ENCODE data around the gene PLEKHA7. TPM values are rescaled to one million over a fixed set of nuclear protein-coding genes. Genes with fewer than 3 reads are reported as not detected.

PLEKHA7 gene
- total RNA-seq, 1 experiment from 2014 or later: 13.0 TPM

DNA sequence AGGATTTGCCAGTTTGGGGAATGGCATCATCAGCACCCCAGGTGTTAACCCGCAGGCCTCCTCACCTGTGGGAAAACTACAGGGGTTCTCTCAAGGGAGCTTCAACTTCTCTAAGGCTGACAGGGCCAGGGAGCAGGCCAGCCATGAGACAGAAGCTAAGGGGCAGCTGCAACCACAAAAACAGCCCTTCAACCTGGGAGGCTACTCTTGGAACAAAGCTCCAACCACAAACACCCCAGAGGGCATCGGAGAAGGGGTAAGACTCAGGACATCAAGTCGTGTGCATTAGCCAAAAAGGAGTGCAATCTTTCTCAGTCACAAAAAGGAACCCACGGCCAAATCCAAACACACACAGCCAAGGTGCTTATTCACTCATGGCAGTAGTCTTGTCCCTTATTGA is 103.0 kb downstream of the PLEKHA7 start:
- POLR2A ChIA-PET: no interaction called here
- Mint-ChIP-seq H3K4me1 (peaks cover 14% of the 10 kb centered on the region), H3K4me3 (no peak overlapping the region), H3K27ac (no peak overlapping the region), H3K27me3 (ENCODE audit: low read depth) (no peaks in the 10 kb centered on the region), H3K9me3 (no peaks in the 10 kb centered on the region), H3K36me3 (no peaks in the 10 kb centered on the region)
- CTCF ChIA-PET: interaction anchor here (2.3 kb wide), 1 partner anchor 91 kb away, joined by 5 read pairs; no protein-coding TSS in a partner anchor
- TF ChIP-seq ZNF416 (CRISPR knock-in tag; IDR thresholded peaks at IDR 0.05) (no peak), ZNF423 (CRISPR knock-in tag; IDR thresholded peaks at IDR 0.05) (no peak), ZNF317 (CRISPR knock-in tag; IDR thresholded peaks at IDR 0.05; ENCODE audit: borderline replicate concordance, low read depth) (no peak), IRF2 (CRISPR knock-in tag; IDR thresholded peaks at IDR 0.05; ENCODE audit: borderline replicate concordance, low read depth) (no peak), NFYB (CRISPR knock-in tag; conservative IDR thresholded peaks at IDR 0.05; ENCODE audit: low read depth) (no peak), PRRX2 (CRISPR knock-in tag; IDR thresholded peaks at IDR 0.05) (no peak), JAZF1 (CRISPR knock-in tag; IDR thresholded peaks at IDR 0.05) (no peak)
- TF ChIP-seq, protein P1, sequence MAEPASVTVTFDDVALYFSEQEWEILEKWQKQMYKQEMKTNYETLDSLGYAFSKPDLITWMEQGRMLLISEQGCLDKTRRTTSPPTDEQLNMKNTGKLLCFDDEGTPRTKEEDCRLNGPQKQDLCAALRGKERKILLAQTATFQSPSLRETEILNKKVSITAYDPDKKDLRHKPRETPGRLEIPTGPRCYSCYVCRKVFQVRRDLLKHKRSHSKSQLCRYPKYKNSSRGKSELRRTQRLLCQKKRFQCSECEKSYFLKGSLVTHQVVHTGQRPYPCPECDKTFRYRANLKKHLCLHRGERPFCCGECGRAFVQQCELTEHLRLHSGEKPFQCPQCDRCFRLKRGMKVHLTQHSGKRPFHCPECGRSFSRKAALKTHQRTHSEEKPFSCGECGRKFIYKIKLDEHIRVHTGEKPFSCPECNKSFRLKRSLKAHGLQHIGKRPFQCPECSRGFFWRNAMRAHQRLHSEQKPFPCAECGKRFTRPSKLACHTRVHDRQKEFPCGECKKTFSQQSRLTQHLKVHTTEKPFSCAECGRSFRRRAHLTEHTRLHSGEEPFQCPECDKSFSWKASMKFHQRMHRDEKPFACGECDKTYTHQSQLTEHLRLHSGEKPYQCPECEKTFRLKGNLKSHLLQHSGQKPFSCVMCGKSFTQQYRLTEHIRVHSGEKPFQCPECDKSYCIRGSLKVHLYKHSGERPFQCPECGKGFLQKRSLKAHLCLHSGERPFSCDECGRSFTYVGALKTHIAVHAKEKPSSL (CRISPR knock-in tag; conservative IDR thresholded peaks at IDR 0.05): no peak
- TF ChIP-seq, protein P2, sequence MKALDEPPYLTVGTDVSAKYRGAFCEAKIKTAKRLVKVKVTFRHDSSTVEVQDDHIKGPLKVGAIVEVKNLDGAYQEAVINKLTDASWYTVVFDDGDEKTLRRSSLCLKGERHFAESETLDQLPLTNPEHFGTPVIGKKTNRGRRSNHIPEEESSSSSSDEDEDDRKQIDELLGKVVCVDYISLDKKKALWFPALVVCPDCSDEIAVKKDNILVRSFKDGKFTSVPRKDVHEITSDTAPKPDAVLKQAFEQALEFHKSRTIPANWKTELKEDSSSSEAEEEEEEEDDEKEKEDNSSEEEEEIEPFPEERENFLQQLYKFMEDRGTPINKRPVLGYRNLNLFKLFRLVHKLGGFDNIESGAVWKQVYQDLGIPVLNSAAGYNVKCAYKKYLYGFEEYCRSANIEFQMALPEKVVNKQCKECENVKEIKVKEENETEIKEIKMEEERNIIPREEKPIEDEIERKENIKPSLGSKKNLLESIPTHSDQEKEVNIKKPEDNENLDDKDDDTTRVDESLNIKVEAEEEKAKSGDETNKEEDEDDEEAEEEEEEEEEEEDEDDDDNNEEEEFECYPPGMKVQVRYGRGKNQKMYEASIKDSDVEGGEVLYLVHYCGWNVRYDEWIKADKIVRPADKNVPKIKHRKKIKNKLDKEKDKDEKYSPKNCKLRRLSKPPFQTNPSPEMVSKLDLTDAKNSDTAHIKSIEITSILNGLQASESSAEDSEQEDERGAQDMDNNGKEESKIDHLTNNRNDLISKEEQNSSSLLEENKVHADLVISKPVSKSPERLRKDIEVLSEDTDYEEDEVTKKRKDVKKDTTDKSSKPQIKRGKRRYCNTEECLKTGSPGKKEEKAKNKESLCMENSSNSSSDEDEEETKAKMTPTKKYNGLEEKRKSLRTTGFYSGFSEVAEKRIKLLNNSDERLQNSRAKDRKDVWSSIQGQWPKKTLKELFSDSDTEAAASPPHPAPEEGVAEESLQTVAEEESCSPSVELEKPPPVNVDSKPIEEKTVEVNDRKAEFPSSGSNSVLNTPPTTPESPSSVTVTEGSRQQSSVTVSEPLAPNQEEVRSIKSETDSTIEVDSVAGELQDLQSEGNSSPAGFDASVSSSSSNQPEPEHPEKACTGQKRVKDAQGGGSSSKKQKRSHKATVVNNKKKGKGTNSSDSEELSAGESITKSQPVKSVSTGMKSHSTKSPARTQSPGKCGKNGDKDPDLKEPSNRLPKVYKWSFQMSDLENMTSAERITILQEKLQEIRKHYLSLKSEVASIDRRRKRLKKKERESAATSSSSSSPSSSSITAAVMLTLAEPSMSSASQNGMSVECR (CRISPR knock-in tag; IDR thresholded peaks at IDR 0.05; ENCODE audit: borderline replicate concordance): no peak
- no peak for ATAC-seq
- no peak for DNase-seq (ENCODE audit: low spot score)

DNA sequence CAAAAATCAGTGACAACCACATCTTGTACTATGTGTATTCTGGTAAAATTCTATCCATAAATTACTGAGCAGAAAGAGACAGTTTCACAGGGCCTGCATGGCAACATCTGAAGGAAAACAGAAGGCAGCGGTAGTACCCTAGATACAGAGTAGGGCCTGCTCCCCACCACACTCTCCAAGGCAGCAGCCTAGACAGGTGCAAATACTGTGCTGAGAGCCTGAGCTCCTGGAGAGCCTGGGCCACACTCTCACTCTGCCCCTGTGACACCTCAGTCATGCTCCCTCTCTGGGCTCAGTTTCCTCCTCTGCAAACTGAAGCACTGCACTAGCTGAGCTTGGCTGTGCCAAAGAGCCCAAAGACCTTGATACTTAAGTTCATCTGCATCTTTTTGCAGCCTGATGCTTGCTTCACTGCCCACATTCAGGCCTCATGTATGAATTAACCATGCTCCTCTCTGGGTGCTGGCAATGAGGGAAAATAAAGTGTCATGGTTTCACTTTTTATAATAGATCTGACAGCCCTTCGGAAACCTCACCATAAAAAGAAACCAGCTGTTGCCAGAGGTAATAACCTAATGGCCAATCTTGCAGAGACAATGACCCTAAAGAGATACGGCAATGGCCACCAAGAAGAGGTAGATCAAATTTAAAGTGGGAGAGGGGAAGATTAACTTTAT is 104.7 kb downstream of the PLEKHA7 start:
- Mint-ChIP-seq H3K36me3 (peaks cover 4% of the 10 kb centered on the region), H3K27me3 (ENCODE audit: low read depth) (no peaks in the 10 kb centered on the region), H3K4me1 (peaks cover 14% of the 10 kb centered on the region), H3K4me3 (no peak overlapping the region), H3K9me3 (peaks cover 4% of the 10 kb centered on the region), H3K27ac (no peak overlapping the region)
- CTCF ChIA-PET: interaction anchor here (1.1 kb wide), 1 partner anchor 89 kb away, joined by 3 read pairs; no protein-coding TSS in a partner anchor
- POLR2A ChIA-PET: no interaction called here
- DNase-seq (ENCODE audit: low spot score) (no peak), ATAC-seq (no peak)
- TF ChIP-seq ZNF263 (CRISPR knock-in tag; IDR thresholded peaks at IDR 0.05; ENCODE audit: low read depth) (no peak), RELA (CRISPR knock-in tag; IDR thresholded peaks at IDR 0.05; ENCODE audit: borderline replicate concordance) (no peak), KAT7 (CRISPR knock-in tag; IDR thresholded peaks at IDR 0.05; ENCODE audit: borderline replicate concordance) (no peak), ZNF317 (CRISPR knock-in tag; IDR thresholded peaks at IDR 0.05; ENCODE audit: borderline replicate concordance, low read depth) (no peak), GRHL2 (CRISPR knock-in tag; IDR thresholded peaks at IDR 0.05; ENCODE audit: insufficient replicate concordance, severe bottlenecking) (no peak), SMAD4 (CRISPR knock-in tag; IDR thresholded peaks at IDR 0.05) (no peak), TP53 (CRISPR knock-in tag; IDR thresholded peaks at IDR 0.05) (no peak)
- TF ChIP-seq, protein P1 (CRISPR knock-in tag; conservative IDR thresholded peaks at IDR 0.05): no peak
- TF ChIP-seq, protein P3, sequence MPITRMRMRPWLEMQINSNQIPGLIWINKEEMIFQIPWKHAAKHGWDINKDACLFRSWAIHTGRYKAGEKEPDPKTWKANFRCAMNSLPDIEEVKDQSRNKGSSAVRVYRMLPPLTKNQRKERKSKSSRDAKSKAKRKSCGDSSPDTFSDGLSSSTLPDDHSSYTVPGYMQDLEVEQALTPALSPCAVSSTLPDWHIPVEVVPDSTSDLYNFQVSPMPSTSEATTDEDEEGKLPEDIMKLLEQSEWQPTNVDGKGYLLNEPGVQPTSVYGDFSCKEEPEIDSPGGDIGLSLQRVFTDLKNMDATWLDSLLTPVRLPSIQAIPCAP (CRISPR knock-in tag; IDR thresholded peaks at IDR 0.05): no peak
- TF ChIP-seq, protein P4, sequence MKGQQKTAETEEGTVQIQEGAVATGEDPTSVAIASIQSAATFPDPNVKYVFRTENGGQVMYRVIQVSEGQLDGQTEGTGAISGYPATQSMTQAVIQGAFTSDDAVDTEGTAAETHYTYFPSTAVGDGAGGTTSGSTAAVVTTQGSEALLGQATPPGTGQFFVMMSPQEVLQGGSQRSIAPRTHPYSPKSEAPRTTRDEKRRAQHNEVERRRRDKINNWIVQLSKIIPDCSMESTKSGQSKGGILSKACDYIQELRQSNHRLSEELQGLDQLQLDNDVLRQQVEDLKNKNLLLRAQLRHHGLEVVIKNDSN (CRISPR knock-in tag; IDR thresholded peaks at IDR 0.05): no peak
- TF ChIP-seq, protein P5, sequence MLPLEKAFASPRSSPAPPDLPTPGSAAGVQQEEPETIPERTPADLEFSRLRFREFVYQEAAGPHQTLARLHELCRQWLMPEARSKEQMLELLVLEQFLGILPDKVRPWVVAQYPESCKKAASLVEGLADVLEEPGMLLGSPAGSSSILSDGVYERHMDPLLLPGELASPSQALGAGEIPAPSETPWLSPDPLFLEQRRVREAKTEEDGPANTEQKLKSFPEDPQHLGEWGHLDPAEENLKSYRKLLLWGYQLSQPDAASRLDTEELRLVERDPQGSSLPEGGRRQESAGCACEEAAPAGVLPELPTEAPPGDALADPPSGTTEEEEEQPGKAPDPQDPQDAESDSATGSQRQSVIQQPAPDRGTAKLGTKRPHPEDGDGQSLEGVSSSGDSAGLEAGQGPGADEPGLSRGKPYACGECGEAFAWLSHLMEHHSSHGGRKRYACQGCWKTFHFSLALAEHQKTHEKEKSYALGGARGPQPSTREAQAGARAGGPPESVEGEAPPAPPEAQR (CRISPR knock-in tag; IDR thresholded peaks at IDR 0.05): no peak
- TF ChIP-seq, protein P6, sequence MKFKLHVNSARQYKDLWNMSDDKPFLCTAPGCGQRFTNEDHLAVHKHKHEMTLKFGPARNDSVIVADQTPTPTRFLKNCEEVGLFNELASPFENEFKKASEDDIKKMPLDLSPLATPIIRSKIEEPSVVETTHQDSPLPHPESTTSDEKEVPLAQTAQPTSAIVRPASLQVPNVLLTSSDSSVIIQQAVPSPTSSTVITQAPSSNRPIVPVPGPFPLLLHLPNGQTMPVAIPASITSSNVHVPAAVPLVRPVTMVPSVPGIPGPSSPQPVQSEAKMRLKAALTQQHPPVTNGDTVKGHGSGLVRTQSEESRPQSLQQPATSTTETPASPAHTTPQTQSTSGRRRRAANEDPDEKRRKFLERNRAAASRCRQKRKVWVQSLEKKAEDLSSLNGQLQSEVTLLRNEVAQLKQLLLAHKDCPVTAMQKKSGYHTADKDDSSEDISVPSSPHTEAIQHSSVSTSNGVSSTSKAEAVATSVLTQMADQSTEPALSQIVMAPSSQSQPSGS (CRISPR knock-in tag; IDR thresholded peaks at IDR 0.05; ENCODE audit: borderline replicate concordance, low read depth): no peak

All from WTC11 (cell line).